HG02970 (cell line): Measurements from ENCODE around the gene RNF43.

Source experiments
- ATAC-seq: cut with Tn5 transposase; IDR thresholded peaks from one replicate; pipeline ENCODE4 v1.9.1; 2021; ENCODE audit warnings: mild to moderate bottlenecking, moderate library complexity, moderate number of reproducible peaks; ENCODE audit not compliant: unreplicated experiment, low FRiP score

The RNF43 gene

DNA sequence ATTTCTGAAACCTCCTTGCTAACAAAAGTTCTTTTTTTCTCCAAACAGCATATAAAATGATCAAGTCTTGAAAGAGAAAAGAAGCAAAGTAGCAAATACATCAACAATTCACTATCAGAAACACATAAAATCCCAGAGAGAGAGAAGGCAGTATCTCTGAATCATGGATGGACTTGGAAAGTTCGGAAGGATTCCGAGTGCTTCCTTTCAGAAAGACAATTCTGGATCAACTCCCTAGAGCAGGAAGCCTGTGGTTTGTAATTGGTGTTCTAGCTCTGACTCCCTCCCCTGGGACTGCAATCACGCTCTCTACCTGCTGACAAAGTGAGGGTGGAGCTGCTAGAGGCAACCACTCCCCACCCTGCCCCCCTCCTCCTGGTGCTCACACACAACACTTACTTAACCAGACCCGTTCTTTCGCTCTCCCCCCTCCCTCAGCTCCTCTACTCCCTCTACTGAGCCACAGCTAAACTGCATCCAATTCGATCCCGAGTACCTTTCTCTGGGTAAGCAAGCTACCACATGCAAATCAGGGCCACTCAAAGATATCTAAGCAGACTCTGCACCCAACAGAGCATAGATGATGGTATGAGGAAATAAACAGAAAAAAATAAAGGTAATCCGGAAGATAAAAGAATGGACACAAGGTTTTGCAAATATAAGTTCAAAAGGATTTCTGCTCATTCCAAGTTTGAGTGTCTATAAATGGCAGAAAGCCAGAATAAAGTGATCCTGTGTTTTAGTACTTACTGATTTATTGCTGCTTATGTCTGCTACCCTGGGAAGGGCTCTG lies at the start of gene RNF43:
Gene RNF43 (minus strand): TSS at position 235 of the 793 bp plus-strand sequence. CDS start 1,957 bp downstream, outside the sequence.
- peak; percentile 86 for ATAC-seq

GRCh38 chr17:58455491-58455890 lies 38.2 kb upstream of the RNF43 start:
- no peak for ATAC-seq

DNA sequence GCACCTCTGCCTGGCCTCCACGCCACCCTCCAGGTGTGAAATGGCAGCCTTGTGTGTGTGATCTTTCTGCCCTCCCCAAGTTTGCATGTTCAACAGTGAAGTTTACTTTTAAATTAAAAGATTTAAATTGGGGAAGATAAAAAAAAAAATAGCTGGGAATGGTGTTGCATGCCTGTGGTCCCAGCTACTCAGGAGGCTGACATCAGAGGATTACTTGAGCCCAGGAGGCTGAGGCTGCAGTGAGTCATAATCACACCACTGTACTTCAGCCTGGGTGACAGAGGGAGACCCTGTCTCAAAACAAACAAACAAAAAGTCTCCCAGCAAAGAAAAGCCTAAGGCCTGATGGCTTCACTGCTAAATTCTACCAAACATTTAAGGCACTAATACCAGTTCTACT lies 35.4 kb upstream of the RNF43 start:
- no peak for ATAC-seq

DNA sequence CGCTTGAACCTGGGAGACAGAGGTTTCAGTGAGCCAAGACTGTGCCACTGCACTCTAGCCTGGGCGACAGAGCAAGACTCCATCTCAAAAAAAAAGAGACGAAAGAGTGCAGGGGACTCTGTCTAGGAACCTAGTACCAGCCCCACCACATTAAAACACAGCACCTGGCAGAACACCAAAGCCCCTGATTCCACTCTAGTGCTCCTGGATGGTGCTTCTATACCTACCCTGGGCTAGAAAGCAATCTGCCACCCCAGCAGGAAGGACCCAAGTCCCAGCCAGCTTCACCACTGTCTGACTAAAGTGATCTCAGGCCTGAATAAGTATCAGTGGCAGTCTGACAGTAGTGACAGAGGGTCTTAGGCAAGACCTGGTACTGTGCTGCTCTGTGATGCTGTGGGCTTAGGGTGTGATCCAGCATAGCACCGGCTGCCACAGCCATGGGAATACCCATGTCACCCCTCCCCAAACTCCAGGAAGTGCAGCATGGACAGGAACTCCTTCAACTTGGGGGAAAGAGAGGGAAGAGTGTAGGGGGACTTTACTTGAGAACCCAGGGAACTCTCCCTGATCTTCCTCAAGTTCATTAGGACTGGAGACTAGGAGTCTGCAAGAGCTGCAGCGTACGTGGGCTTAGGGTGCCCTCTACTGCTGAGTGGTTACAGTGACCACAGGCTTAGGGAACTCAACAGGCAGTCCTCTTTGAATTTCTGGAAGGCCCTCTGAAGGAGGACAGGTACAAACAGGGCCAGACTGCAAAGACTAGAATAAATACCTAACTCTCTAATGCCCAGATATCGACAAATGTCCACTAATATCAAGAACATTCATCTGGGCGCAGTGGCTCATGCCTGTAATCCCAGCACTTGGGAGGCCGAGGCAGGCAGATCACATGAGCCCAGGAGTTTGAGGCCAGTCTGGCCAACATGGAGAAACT lies 30.0 kb upstream of the RNF43 start:
- ATAC-seq, result no peak

GRCh38 chr17:58446086-58446485 lies 28.8 kb upstream of the RNF43 start:
- no peak for ATAC-seq

DNA sequence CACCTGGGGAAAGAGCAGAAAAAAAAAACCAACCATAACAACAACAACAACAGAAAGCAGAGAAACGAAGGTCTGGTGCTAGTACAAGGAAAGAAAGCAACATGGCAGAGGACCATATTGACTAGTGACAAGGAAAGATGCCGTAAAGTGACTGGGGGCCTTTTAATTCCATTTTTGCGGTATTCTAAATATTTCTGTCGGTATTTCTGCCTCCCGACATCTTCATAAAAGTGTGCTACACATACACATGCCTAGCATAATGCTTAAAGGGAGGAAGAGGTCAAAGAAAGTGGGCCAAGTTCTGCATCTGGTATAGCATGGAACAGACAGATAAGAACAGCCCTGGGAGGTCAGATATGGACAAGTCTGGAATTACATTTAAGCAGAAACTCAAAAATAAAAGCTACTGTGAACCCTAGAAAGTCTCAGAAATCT lies 19.5 kb upstream of the RNF43 start:
- ATAC-seq, result no peak

DNA sequence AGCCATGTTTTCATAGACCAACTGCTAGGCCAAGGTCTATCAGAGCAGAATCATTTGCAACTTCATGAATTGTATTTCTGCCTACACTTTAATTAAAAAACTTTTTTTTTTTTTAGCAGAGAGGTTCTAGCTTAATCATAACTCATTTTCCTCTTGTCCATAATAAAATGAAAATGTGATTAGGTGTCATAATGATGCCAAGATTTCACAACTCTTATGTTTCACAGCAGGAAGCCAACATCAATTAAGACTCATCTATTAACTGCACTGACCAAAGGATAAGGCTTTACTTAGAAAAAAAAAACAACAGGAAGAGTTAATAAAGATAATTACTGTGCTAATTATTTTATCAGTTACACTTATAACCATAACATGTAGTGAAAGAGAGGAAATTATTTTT lies 18.9 kb upstream of the RNF43 start:
- ATAC-seq, result no peak

DNA sequence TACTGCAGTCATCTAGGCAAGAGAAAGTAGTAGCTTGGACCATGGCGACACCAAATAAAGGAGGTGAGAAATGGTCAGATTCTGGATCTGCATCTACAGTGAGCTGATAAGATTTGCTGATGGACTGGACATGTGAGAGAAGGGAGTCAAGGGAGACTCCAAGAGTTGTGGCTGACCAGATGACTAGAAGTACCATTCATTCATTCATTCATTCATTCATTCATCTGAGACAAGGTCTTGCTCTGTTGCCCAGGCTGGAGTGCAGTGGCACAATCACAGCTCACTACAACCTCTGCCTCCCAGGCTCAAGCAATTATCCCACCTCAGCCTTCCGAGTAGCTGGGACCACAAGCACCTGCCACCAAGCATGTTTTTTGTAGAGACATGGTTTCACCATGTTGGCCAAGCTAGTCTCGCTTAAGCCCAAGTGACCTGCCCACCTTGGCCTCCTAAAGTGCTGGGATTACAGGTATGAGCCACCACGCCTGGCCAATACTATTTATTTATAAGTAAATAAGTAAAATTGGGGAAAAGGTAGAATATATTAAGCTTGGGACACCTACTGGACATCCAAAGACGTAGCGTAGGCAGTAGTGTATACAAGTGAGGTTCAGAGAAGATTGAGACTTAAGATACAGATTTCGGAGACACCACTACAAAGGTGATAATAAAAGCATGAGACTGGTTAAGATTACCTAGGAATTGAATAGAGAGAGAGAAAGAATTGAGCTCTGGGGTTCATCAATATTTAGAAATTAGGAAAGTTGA lies 15.7 kb upstream of the RNF43 start:
- ATAC-seq, result no peak

DNA sequence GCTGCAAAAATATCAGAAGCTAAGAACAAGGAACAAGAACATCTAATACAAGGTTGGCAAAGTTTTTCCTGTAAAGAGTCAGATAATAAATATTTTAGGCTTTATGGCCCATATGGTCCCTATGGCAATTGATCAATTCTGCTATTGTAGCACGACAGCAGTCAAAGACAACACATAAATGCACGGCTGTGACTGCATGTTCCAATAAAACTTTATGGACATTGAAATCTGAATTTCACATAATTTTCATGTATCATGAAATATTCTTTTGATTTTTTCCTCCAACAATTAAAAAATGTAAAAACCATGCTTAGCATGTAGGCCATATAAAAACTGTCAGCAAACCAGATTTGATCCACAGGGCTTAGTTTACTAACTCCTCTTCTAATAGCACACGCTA lies 10.5 kb upstream of the RNF43 start:
- ATAC-seq, result no peak

DNA sequence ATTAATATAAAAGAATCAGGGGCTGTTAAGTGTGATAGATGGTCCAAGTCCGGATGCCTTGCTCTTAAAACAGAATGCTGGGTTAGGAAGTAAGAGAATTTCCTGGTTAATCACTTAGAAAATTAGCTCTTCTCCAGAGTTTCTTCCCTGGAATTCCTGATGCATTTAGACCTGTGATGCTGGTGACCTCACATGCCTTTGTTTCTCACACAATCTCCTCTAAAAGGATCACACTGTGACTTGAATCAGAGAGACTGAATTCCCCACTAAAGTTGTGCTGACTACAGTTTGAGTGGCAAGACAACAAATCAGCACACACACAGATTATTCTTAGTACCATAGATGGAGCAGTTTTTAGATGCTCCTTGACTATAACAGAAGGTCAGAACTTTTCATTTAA lies 4.4 kb upstream of the RNF43 start:
- ATAC-seq, result no peak

GRCh38 chr17:58420827-58421226 lies 3.5 kb upstream of the RNF43 start:
- ATAC-seq, result no peak

- no peak for ATAC-seq
Observed at GRCh38 chr17:58416937-58417299, 416 bp downstream of the RNF43 start.

DNA sequence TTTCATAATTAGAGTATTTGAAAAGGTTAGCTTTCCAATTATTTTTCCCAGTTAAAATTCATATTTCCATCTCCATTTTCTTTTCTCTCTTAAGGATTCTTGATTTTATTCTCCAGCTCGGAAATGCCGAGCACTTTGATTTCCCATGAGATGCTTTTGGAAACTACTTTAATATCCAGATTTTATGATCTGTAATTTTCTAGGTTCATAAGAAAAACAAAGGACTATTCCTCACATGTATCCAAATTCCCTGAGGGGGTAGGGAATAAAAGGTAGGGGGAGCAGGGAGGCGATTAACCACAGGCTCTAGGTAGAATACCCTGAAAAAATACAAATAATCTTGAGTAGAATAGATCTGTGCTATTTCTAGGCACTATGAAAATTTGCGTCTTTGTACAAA lies 938 bp downstream of the RNF43 start:
- ATAC-seq, result no peak

- ATAC-seq, result no peak
Observed at GRCh38 chr17:58415371-58416055, 1.8 kb downstream of the RNF43 start.

GRCh38 chr17:58414596-58414997 lies 2.7 kb downstream of the RNF43 start:
- ATAC-seq, result no peak

DNA sequence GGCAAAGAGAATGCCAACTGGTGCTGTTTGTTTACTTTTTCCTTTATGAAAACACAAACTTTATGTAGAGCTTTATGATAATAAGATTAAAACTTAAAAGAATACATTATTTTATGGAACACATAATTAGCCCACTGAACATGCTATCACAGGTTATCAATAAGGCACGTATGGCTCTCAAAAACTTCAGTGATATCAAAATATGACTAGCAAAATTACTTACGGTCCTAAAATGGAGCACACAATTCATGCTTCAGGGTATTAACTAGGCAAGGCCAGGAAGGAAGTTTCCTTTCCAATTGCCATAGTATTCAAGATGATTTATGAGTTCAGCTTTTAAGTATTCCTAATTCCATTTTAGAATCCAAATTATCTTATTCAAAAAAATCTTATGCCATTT lies 3.6 kb downstream of the RNF43 start:
- no peak for ATAC-seq

- no peak for ATAC-seq
Observed at GRCh38 chr17:58412961-58413586, 4.3 kb downstream of the RNF43 start.

- no peak for ATAC-seq
Observed at GRCh38 chr17:58412064-58412703, 5.2 kb downstream of the RNF43 start.

- ATAC-seq, result no peak
Observed at GRCh38 chr17:58411408-58411894, 5.9 kb downstream of the RNF43 start.
